OCI-LY1 (cell line): Measurements from ENCODE around the gene APOLD1.

ENCODE experiments used
- EZH2 ChIP-seq: fragments of 200-600 bp; sonication (generic), shearing (Covaris generic); IDR thresholded peaks from 2 replicates; pipeline ENCODE4 v1.8.0; 2017; ENCODE audit warnings: borderline replicate concordance, mixed run types, mild to moderate bottlenecking, antibody characterized with exemption, low read length, moderate library complexity, mixed read lengths
- TF ChIP-seq, protein P1 (sequence below): fragments of 200-600 bp; sonication (generic), shearing (Covaris generic); IDR thresholded peaks from 2 replicates; pipeline ENCODE4 v1.5.1; 2017; ENCODE audit warnings: mild to moderate bottlenecking, antibody characterized with exemption, low read length, moderate library complexity, mixed read lengths

DNA sequence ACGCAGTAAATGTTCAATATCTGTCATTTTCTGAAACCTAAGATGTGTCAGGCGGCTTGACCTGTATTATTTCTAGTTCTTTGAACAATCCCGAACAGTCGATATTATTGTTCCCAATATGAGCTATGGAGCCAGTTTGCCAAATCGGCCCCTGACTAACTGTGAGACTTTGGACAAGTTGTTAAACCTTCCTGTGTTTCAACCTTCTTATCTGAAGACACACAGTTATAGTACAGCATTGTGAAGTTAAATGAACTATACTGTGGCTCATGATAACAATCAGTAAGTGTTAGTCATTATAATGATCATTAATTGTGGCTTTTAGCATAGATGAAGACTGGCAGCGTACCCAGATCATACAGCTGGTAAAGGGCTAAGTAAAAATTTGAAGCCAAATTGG is 51.1 kb downstream of the APOLD1 start:
- TF ChIP-seq, protein P1, sequence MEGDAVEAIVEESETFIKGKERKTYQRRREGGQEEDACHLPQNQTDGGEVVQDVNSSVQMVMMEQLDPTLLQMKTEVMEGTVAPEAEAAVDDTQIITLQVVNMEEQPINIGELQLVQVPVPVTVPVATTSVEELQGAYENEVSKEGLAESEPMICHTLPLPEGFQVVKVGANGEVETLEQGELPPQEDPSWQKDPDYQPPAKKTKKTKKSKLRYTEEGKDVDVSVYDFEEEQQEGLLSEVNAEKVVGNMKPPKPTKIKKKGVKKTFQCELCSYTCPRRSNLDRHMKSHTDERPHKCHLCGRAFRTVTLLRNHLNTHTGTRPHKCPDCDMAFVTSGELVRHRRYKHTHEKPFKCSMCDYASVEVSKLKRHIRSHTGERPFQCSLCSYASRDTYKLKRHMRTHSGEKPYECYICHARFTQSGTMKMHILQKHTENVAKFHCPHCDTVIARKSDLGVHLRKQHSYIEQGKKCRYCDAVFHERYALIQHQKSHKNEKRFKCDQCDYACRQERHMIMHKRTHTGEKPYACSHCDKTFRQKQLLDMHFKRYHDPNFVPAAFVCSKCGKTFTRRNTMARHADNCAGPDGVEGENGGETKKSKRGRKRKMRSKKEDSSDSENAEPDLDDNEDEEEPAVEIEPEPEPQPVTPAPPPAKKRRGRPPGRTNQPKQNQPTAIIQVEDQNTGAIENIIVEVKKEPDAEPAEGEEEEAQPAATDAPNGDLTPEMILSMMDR, result no peak
- TF ChIP-seq EZH2, result no peak
